Stomach (tissue), 9 donors: ENCODE data around the gene CAMSAP1. TPM values are rescaled to one million over a fixed set of nuclear protein-coding genes. Genes with fewer than 3 reads are reported as not detected.

ENCODE experiments used
- DNase-seq, 2 donors: peaks; one replicate each; pipeline versions ENCODE4 v3.0.0 to v3.0.0-alpha.2; 2013 to 2019
- H3K27ac ChIP-seq, 5 donors: fragments of 200-600 bp in 4 of 5; sonication (generic) in 4 of 5; one replicate each; pipeline ENCODE4 v1.5.1; 2013 to 2019; ENCODE audit warnings: mild to moderate bottlenecking in 1 of 5, moderate library complexity in 1 of 5
- H3K27me3 ChIP-seq, 3 donors: fragments of 200-600 bp; sonication (generic); one replicate each; pipeline ENCODE4 v1.5.1; 2017 to 2019; ENCODE audit warnings: mixed run types in 1 of 3
- H3K36me3 ChIP-seq, 4 donors: fragments of 200-600 bp; sonication (generic); 1 replicate in 3 of 4; 2 replicates in 1 of 4; pipeline ENCODE4 v1.5.1; 2016 to 2019
- H3K4me1 ChIP-seq, 4 donors: fragments of 200-600 bp; sonication (generic); one replicate each; pipeline ENCODE4 v1.5.1; 2016 to 2019
- H3K4me3 ChIP-seq, 4 donors: fragments of 200-600 bp; sonication (generic) in 3 of 4; one replicate each; pipeline ENCODE4 v1.5.1; 2016 to 2019; ENCODE audit warnings: mild to moderate bottlenecking in 1 of 4
- H3K9me3 ChIP-seq, 4 donors: fragments of 200-600 bp; sonication (generic); one replicate each; pipeline ENCODE4 v1.5.1; 2016 to 2019
- CTCF ChIP-seq, 7 experiments: fragments of 450-650 bp in 4 of 7; fragments of 200-600 bp in 3 of 7; sonication (generic) in 3 of 7; IDR thresholded peaks; one replicate each; pipeline ENCODE4 v1.5.1; 2016 to 2019; ENCODE audit warnings: antibody characterized with exemption in 7 of 7, control low read depth in 2 of 7, mild to moderate bottlenecking in 1 of 7
- EP300 ChIP-seq: sonication (generic); formaldehyde crosslinking; IDR thresholded peaks from one replicate; pipeline ENCODE4 v1.6.1; 2017; ENCODE audit warnings: antibody characterized with exemption
- POLR2A ChIP-seq, 4 donors: fragments of 450-650 bp; IDR thresholded peaks; one replicate each; pipeline ENCODE4 v1.6.1; 2016; ENCODE audit warnings: antibody characterized with exemption in 4 of 4, control low read depth in 2 of 4, mild to moderate bottlenecking in 1 of 4, moderate library complexity in 1 of 4
- POLR2AphosphoS5 ChIP-seq, 3 donors: sonication (generic); formaldehyde crosslinking; IDR thresholded peaks; one replicate each; pipeline ENCODE4 v1.6.1; 2016; ENCODE audit warnings: antibody characterized with exemption in 3 of 3
- WGBS, 5 donors: extraction: QIAGEN DNeasy Blood & Tissue Kit in 3 of 5; methylation state at CpG; one replicate each; pipeline versions ENCODE4 v1.1.5 to v1.1.7; 2013 to 2018; 5-methylcytosine and 5-hydroxymethylcytosine counted together
- intact Hi-C: fragments of 100-400 bp; cut with DNase I; formaldehyde crosslinking; loops from one replicate; pipeline ENCODE4 v1.15.1; 2023; ENCODE audit warnings: low total_unique reads
- polyA plus RNA-seq, 3 donors: library from polyadenylated mRNA; stranded (reverse); fragments of 200-250 nt; gene quantifications; one replicate each; pipeline ENCODE4 v1.2.3, GENCODE V29; 2013
- total RNA-seq, 5 donors: library from RNA; depleted of rRNA; stranded (reverse); fragments of >200 nt; gene quantifications; one replicate each; pipeline versions ENCODE4 v1.1.0 to v1.2.3, GENCODE V29; 2014 to 2016
- donor health status: healthy with polysubstance abuse.
- donor health status: Bipolar disorder and iron deficiency.
- donor health status: healthy.

Gene CAMSAP1
- total and polyA plus RNA-seq, 8 donors, result 2.4 to 238 (median 12.7) TPM

GRCh38 chr9:135833864-135834263, 73.5 kb downstream of the CAMSAP1 start:
- 77 to 90% (median 85%) methylated on average over 3 of the region's 3 CpGs for WGBS, 5 donors
- no peak overlapping the region for H3K27ac ChIP-seq
- no peak overlapping the region for H3K4me3 ChIP-seq
- no peak for DNase-seq
- intact Hi-C loops, result no loop called here
- H3K36me3 ChIP-seq, result peaks cover 0 to 40% (median 16%) of the 10 kb centered on the region in 4 donors
- H3K9me3 ChIP-seq, result peaks cover 0 to 8% (median 4%) of the 10 kb centered on the region in 4 donors
- no peaks in the 10 kb centered on the region for H3K27me3 ChIP-seq
- no peak for TF ChIP-seq CTCF (IDR thresholded peaks at IDR 0.05)
- TF ChIP-seq POLR2AphosphoS5 (IDR thresholded peaks at IDR 0.05), result no peak
- no peak for TF ChIP-seq POLR2A (IDR thresholded peaks at IDR 0.05)
- TF ChIP-seq EP300, result no peak
- no peaks in the 10 kb centered on the region for H3K4me1 ChIP-seq

GRCh38 chr9:135830496-135830895, 76.8 kb downstream of the CAMSAP1 start:
- H3K4me3 ChIP-seq, result no peak overlapping the region
- H3K9me3 ChIP-seq, result peaks cover 6 to 19% (median 9%) of the 10 kb centered on the region in 4 donors
- DNase-seq, result no peak
- no peak for TF ChIP-seq CTCF (IDR thresholded peaks at IDR 0.05)
- no peak for TF ChIP-seq POLR2AphosphoS5 (IDR thresholded peaks at IDR 0.05)
- peaks cover 0 to 65% (median 39%) of the 10 kb centered on the region in 4 donors for H3K36me3 ChIP-seq
- H3K27me3 ChIP-seq, result no peaks in the 10 kb centered on the region
- H3K4me1 ChIP-seq, result no peaks in the 10 kb centered on the region
- intact Hi-C loops, result no loop called here
- H3K27ac ChIP-seq, result no peak overlapping the region
- WGBS, 5 donors, result 78 to 95% (median 89%) methylated on average over 1 of the region's 1 CpG

- H3K4me3 ChIP-seq, result no peak overlapping the region
- peaks cover 6 to 19% (median 9%) of the 10 kb centered on the region in 4 donors for H3K9me3 ChIP-seq
- 93 to 97% (median 96%) methylated on average over 5 of the region's 5 CpGs for WGBS, 5 donors
- H3K4me1 ChIP-seq, result no peaks in the 10 kb centered on the region
- intact Hi-C loops, result no loop called here
- peaks cover 3 to 64% (median 42%) of the 10 kb centered on the region in 4 donors for H3K36me3 ChIP-seq
- H3K27me3 ChIP-seq, result no peaks in the 10 kb centered on the region
- TF ChIP-seq CTCF (IDR thresholded peaks at IDR 0.05) (no peak), POLR2A (IDR thresholded peaks at IDR 0.05) (no peak), EP300 (no peak), POLR2AphosphoS5 (IDR thresholded peaks at IDR 0.05) (no peak)
- no peak for DNase-seq
- no peak overlapping the region for H3K27ac ChIP-seq
Measured at GRCh38 chr9:135828656-135829055, 78.7 kb downstream of the CAMSAP1 start.

- H3K27ac ChIP-seq, result no peak overlapping the region
- H3K36me3 ChIP-seq, result peaks cover 10 to 71% (median 48%) of the 10 kb centered on the region in 4 donors
- peaks cover 6 to 19% (median 9%) of the 10 kb centered on the region in 4 donors for H3K9me3 ChIP-seq
- DNase-seq, result no peak
- 94 to 99% (median 97%) methylated on average over 10 to 13 of the region's 13 CpGs for WGBS, 5 donors
- H3K4me3 ChIP-seq, result no peak overlapping the region
- intact Hi-C loops, result no loop called here
- no peaks in the 10 kb centered on the region for H3K27me3 ChIP-seq
- H3K4me1 ChIP-seq, result no peaks in the 10 kb centered on the region
- no peak for TF ChIP-seq POLR2A (IDR thresholded peaks at IDR 0.05)
Measured at GRCh38 chr9:135827866-135828580, 79.3 kb downstream of the CAMSAP1 start.

- intact Hi-C loops, result no loop called here
- peaks cover 17 to 78% (median 55%) of the 10 kb centered on the region in 4 donors for H3K36me3 ChIP-seq
- H3K27ac ChIP-seq, result no peak overlapping the region
- DNase-seq, result no peak
- 93 to 99% (median 97%) methylated on average over 12 of the region's 12 CpGs for WGBS, 5 donors
- TF ChIP-seq EP300 (no peak), CTCF (IDR thresholded peaks at IDR 0.05) (no peak), POLR2A (IDR thresholded peaks at IDR 0.05) (no peak), POLR2AphosphoS5 (IDR thresholded peaks at IDR 0.05) (no peak)
- H3K9me3 ChIP-seq, result peaks cover 6 to 19% (median 9%) of the 10 kb centered on the region in 4 donors
- no peaks in the 10 kb centered on the region for H3K27me3 ChIP-seq
- no peak overlapping the region for H3K4me3 ChIP-seq
- H3K4me1 ChIP-seq, result no peaks in the 10 kb centered on the region
Measured at GRCh38 chr9:135827301-135827700, 80.0 kb downstream of the CAMSAP1 start.
